ENCODE data around the gene ATP5PD.
A peak's percentile ranks its signal among the peaks of the same experiment; 100 is the strongest.

ATP5PD gene

GRCh38 chr17:75046407-75047289, at the start of gene ATP5PD, which contains the start of gene KCTD2:
ATP5PD (minus strand) TSS chr17:75046969; CDS start chr17:75042650, 4,319 bp downstream.
KCTD2 (plus strand) TSS chr17:75047225; CDS start chr17:75047251, 26 bp downstream.
- peak; percentile 92 to 95 for DNase-seq (ENCODE audit: low read depth in 2 of 2)

DNA sequence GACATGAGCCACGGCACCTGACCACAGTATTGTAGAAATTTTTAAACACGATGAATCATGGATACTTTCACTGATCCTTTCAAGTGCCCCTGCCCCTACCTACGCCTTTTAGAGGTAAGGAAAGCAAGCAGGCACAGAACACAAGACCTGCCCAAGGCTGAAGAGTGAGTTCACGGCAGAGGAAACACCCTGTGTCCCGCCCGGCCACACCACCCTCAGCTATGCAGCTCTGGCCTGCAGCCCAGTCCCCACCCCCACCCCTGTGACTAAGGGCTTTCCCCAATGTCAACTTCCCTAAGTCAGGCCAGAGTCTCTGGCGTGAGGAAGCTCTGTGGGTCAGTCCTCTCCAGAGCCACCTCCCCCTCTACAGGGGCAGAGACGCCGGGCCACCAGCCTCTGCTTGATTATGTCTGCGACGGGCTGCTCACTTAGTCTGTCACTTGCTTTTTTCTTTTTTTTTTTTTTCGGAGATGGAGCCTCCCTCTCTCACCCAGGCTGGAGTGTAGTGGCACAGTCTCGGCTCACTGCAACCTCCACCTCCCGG, 49.4 kb upstream of the ATP5PD start:
- DNase-seq (ENCODE audit: low read depth in 2 of 2), result no peak

DNA sequence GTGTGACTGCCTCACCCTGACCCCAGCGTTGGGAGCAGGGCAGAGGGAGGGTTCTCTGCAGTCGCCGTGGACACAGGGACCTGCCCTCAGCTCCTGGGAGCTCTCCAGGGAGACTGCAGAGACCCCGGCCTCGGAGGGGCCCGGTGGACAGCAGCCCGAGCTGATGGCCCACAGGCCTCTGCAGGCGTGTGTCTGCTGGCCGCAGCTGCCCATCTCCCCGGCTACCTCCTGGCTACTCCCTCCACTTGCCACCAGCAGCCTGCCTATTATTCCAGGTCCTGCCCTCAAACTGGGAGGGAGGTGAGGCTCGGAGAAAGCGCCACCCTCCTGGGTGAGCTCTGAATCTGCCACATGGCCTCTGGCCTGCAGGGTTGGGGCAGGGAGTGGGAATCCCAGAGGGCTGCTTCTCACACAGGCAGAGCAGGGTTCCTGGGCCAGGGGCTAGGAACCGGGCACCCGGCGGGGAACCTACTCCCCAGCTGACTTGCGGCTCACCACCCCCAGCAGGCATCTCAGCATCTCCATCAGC, 48.2 kb upstream of the ATP5PD start:
- DNase-seq (ENCODE audit: low read depth in 2 of 2), result no peak

- DNase-seq (ENCODE audit: low read depth in 2 of 2), result no peak
Measured at GRCh38 chr17:75093548-75094158, 46.9 kb upstream of the ATP5PD start.

DNA sequence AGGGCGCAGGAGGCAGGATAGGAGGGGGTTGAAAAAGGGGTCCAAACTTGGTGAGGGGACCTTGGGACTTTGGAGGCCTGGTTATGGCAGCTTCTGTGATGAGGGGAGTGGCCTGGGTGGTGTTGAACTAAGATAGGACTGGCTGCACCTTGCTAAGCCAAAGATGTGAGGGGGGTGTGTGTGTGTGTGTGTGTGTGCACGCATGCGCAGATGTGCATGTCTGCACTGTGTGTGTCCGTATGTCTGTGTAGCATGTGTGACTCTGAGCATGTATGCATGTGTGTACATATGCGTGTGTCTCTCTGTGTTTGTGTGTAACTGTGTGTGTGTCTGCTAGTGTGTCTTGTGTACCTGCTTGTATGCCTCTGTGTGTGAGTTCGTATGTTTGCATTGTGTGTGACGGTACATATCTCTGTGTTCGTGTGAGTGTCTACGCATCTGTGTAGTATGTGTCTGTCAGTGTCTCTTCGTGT, 45.1 kb upstream of the ATP5PD start:
- DNase-seq (ENCODE audit: low read depth in 2 of 2), result no peak

DNA sequence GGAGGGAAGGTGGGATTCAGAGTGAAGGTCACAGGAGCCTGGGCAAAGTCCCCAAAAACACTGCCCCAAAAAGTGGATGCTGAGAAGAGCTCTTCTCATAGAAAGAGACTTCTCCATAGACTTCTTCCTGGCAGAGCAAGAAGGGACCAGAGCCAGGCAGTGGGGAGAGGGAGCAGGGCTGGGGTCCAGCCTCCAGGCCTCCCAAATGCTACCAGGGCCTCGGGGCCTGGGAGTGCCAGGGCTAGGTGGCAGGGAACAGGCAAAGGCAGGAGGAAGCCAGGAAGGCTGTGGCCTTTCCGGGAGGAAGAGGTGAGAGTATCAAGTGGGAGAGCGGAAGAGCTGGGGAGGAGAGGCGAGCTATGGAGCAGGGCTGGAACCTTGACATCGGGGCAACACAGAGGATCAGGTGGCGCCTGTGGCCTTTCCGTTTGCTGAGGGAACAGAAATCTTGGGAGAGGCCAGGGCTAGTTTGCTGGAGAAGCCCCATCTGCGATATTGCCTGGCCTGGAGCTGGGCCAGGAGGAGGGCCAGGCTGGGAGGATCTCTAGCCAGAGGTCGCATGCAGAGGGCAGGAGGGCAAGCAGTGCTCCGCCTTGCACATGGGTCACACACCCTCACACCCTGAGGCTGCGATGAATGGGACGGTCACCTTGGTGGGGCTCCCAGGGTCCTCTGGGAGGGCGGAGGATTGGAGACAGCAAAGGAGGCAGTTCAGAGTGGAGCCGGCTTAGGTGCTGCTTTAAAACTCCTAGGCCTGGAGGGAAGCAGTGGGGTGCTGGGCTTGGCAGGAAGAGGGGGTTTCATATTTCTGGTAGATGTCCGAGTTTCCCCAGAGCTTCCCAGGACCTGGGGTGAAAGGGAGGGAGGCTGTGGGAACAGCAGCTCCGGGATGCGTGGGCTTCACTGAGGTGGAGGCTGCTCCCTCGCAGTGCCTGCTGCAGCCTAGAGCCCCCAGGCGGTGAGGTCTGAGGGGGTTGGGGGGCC, 44.4 kb upstream of the ATP5PD start:
- DNase-seq (ENCODE audit: low read depth in 2 of 2), result no peak

- DNase-seq (ENCODE audit: low read depth in 2 of 2), result no peak
Measured at GRCh38 chr17:75088465-75089417, 42.0 kb upstream of the ATP5PD start.

DNA sequence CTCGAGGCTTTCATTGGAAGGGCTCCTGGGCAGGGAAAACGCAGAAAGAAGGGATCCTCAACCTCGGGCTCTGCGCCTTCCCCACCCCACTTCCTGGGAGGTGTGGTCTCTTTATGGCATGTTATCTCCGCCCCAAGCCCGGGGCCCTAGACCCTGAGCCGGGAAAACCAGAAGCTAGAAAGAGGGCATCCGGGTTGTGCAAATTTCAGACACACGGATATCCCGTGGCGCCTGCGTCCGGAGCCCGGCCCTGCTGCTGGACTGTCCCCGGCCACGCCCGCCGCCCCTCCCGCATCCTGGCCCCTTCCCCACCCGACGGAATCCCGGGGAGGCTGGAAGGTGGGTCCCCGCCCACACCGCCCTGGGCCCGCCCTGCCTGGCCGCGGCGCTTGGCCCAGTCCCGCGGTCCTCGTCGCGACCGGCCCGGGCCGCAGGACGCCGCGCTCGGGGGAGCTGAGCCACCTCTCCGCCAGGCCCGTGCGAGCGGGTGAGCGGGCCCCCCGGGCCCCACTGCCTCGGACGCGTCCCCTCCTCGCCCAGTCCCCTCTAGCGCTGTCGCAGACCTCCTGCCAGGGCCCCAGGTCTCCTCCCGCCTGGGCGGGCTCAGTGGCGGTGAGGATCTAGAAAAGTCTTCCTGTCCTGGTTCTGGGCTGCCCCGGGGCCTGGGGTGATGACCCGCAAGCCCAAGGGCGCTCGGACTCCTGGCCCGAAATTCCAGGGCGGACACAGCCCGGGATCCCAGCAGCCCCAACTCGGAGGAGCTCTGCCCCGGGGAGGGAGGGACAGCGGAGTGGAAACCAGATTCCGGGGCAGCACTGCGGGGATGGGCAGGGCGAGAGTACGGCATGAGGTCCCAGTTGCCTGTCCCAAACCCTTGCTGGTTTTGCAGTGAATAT, 41.0 kb upstream of the ATP5PD start, which contains the start of gene SLC16A5:
SLC16A5 (plus strand) TSS at position 397 of the 896 bp plus-strand sequence. CDS start 5,683 bp downstream, outside the sequence.
- no peak for DNase-seq (ENCODE audit: low read depth in 2 of 2)

- DNase-seq (ENCODE audit: low read depth in 2 of 2), result no peak
Measured at GRCh38 chr17:75087182-75087557, 40.4 kb upstream of the ATP5PD start.

DNA sequence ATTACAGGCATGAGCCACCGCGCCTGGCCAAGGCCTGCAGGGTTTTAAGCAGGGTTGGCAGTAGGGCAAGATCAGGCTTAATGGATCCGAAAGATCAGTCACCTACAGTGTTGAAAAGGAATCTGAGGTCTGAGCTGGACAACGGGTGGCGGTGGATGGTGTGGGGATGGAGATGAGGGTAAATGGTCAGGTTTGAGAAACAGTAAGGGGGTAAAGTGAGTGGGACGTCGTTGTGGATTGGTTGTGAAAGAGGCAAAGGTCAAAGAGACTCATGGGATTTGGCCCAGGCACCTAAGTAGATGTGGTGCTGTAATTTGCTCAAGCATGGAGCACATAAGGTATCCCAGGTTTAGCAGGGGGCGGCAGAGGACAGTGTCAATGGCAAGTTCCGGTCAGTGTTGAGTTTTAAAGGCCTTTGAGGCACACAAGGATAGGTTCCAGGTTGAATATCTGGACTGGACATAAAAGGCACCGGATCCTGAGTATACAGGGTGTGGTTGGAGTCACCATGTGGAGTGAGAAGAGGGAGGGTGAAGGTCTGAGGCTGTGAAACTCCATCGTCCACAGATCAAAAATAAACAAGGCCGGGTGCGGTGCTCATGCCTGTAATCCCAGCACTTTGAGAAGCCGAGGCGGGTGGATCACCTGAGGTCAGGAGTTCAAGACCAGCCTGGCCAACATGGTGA, 39.9 kb upstream of the ATP5PD start:
- no peak for DNase-seq (ENCODE audit: low read depth in 2 of 2)

- DNase-seq (ENCODE audit: low read depth in 2 of 2), result no peak
Measured at GRCh38 chr17:75084039-75084660, 37.4 kb upstream of the ATP5PD start.

GRCh38 chr17:75082683-75083082, 35.9 kb upstream of the ATP5PD start:
- DNase-seq (ENCODE audit: low read depth in 2 of 2), result no peak

DNA sequence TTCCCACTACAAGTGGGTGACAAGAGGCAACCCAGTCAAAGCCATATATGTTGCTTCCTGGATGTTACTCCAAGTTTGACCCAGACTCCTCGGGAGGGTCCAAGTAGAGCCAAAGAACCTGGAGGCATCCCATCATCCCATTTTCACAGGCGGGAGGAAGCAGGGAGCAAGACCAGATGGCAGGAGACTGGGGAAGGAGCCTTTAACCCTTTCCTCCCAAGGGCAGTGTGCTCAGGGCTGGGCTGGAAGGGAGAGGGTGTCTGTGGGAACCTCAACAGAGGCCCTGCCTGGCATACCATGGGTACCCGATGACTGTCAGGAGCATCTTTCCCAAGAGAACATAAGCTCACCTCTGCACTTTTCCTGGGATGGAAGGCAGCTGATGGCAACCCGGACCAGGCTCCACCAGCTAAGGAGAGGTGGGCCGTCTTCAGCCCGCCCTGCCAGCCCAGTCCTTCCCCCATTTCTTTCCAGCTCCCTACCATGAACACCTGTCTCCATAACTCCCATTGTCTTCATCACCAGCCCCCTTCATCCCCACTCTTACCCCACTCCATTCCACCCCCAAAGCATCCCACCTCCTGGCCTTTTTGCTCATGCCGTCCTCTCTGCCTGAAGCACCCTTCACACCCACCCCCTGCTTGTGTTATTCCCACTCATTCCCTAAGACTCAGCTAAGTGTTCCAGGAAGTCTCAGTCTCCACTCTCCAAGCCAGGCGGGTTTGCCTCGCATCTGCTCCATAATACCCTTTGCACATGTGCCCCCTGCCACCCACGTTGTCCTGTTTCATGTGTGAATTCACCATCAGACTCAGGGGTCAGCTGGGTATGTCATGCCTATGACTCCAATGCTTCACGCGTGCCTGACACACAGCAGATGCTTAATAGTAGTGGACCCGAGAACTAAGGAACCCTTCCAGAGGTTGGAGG, 35.1 kb upstream of the ATP5PD start:
- no peak for DNase-seq (ENCODE audit: low read depth in 2 of 2)

GRCh38 chr17:75079023-75079373, 32.2 kb upstream of the ATP5PD start:
- DNase-seq (ENCODE audit: low read depth in 2 of 2), result no peak

GRCh38 chr17:75078284-75079022, 31.7 kb upstream of the ATP5PD start:
- DNase-seq (ENCODE audit: low read depth in 2 of 2), result no peak
